Measurements from ENCODE around the gene PNMA8C.

DNA sequence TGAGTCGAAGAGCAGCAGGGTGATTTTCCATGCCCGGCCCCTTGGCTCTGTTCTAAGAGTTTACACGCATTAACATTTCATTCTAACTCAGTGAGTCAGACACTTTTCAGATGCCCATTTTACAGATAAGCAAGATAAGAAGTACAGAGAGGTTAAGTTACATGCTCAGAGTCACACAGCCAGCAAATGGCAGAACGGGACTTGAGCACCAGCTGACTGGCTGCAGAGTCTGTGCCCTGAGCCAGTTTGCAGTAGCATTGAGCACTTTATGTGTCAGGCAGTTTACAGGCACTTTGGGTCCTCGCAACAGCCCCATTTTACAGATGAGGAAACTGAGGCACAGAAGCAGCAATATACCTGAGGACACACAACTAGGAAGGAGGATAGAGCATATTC, 34.3 kb downstream of the PNMA8C start:
- TF ChIP-seq, protein P1, sequence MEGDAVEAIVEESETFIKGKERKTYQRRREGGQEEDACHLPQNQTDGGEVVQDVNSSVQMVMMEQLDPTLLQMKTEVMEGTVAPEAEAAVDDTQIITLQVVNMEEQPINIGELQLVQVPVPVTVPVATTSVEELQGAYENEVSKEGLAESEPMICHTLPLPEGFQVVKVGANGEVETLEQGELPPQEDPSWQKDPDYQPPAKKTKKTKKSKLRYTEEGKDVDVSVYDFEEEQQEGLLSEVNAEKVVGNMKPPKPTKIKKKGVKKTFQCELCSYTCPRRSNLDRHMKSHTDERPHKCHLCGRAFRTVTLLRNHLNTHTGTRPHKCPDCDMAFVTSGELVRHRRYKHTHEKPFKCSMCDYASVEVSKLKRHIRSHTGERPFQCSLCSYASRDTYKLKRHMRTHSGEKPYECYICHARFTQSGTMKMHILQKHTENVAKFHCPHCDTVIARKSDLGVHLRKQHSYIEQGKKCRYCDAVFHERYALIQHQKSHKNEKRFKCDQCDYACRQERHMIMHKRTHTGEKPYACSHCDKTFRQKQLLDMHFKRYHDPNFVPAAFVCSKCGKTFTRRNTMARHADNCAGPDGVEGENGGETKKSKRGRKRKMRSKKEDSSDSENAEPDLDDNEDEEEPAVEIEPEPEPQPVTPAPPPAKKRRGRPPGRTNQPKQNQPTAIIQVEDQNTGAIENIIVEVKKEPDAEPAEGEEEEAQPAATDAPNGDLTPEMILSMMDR (conservative IDR thresholded peaks at IDR 0.05; ENCODE audit: low read depth, low read length), result no peak
- no peak for TF ChIP-seq EZH2 (IDR thresholded peaks at IDR 0.05; ENCODE audit: low read length, unreplicated experiment)
- TF ChIP-seq EZH2phosphoT487 (IDR thresholded peaks at IDR 0.05; ENCODE audit: borderline replicate concordance, low read length), result no peak

Data from PC-3 (cell line).